SU-DHL-6 (cell line): ENCODE data around the gene RNU6-7.

ENCODE experiments used
- EZH2phosphoT487 ChIP-seq: fragments of 200-600 bp; sonication (generic), shearing (Covaris generic); conservative IDR thresholded peaks from 2 replicates; pipeline ENCODE4 v1.6.1; 2018; ENCODE audit warnings: mild to moderate bottlenecking, antibody characterized with exemption, low read length, moderate library complexity, mixed read lengths
- TF ChIP-seq, protein P1 (sequence below): fragments of 200-600 bp; sonication (generic); IDR thresholded peaks from one replicate; pipeline ENCODE4 v1.5.1; 2017; ENCODE audit warnings: antibody characterized with exemption, mild to moderate bottlenecking, low read length, moderate library complexity; ENCODE audit not compliant: insufficient read depth, poor library complexity, severe bottlenecking

DNA sequence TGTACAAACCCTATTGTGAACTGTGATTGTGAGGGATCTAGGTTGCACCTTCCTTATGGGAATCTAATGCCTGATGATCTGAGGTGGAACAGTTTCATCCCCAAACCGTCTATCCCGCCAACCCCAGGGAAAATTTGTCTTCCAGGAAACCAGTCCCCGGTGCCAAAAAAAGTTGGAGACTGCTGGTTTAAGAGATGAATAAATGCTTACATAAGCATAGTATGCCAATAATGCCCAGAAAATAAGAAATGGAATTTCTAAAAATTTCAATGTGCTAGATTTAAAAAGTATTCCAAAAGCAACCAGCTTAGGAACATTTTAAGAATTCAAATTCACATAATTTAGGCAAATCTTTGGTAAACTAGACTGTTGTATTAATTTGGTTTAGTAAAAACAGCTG is 6.6 kb downstream of the RNU6-7 start:
- TF ChIP-seq, protein P1, sequence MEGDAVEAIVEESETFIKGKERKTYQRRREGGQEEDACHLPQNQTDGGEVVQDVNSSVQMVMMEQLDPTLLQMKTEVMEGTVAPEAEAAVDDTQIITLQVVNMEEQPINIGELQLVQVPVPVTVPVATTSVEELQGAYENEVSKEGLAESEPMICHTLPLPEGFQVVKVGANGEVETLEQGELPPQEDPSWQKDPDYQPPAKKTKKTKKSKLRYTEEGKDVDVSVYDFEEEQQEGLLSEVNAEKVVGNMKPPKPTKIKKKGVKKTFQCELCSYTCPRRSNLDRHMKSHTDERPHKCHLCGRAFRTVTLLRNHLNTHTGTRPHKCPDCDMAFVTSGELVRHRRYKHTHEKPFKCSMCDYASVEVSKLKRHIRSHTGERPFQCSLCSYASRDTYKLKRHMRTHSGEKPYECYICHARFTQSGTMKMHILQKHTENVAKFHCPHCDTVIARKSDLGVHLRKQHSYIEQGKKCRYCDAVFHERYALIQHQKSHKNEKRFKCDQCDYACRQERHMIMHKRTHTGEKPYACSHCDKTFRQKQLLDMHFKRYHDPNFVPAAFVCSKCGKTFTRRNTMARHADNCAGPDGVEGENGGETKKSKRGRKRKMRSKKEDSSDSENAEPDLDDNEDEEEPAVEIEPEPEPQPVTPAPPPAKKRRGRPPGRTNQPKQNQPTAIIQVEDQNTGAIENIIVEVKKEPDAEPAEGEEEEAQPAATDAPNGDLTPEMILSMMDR, result no peak
- no peak for TF ChIP-seq EZH2phosphoT487
